OCI-LY1 (cell line): Measurements from ENCODE around the gene RBM20.

Experiments
- H2AFZ ChIP-seq: fragments of 200-600 bp; sonication (generic), shearing (Covaris generic); 2 replicates; pipeline ENCODE4 v1.6.0; 2014; ENCODE audit warnings: antibody characterized with exemption, mild to moderate bottlenecking, low read length
- H3F3A ChIP-seq: fragments of 200-600 bp; sonication (generic), shearing (Covaris generic); 2 replicates; pipeline ENCODE4 v1.6.0; 2014; ENCODE audit warnings: mild to moderate bottlenecking, antibody characterized with exemption, low read length, moderate library complexity; ENCODE audit not compliant: insufficient read depth
- H3K27ac ChIP-seq: fragments of 200-600 bp; sonication (generic); 2 replicates; pipeline ENCODE4 v1.5.1; 2014; ENCODE audit warnings: low read length, mixed run types, mild to moderate bottlenecking, low read depth; ENCODE audit not compliant: poor library complexity, severe bottlenecking
- H3K27me3 ChIP-seq: fragments of 200-600 bp; sonication (generic); 2 replicates; pipeline ENCODE4 v1.6.0; 2014; ENCODE audit warnings: antibody characterized with exemption, mild to moderate bottlenecking, low read length, moderate library complexity; ENCODE audit not compliant: insufficient read depth
- H3K36me3 ChIP-seq: fragments of 200-600 bp; sonication (generic); 2 replicates; pipeline ENCODE4 v1.6.1; 2014; ENCODE audit warnings: mild to moderate bottlenecking, antibody characterized with exemption, low read length, moderate library complexity, mixed read lengths; ENCODE audit not compliant: insufficient read depth
- H3K4me1 ChIP-seq: fragments of 200-600 bp; sonication (generic); 2 replicates; pipeline ENCODE4 v1.5.1; 2014; ENCODE audit warnings: mild to moderate bottlenecking, low read length, moderate library complexity; ENCODE audit not compliant: insufficient read depth, severe bottlenecking
- H3K4me2 ChIP-seq: fragments of 200-600 bp; sonication (generic), shearing (Covaris generic); 2 replicates; pipeline ENCODE4 v1.6.1; 2014; ENCODE audit warnings: low read length
- H3K4me3 ChIP-seq: fragments of 200-600 bp; sonication (generic); 2 replicates; pipeline ENCODE4 v1.5.1; 2014; ENCODE audit warnings: low read length, low read depth, mild to moderate bottlenecking, mixed read lengths; ENCODE audit not compliant: poor library complexity, severe bottlenecking
- H3K79me2 ChIP-seq: fragments of 200-600 bp; shearing (Covaris generic); 2 replicates; pipeline ENCODE4 v1.6.1; 2016; ENCODE audit warnings: mixed run types, low read length, mixed read lengths; ENCODE audit not compliant: insufficient read depth
- H3K9ac ChIP-seq: fragments of 200-600 bp; sonication (generic), shearing (Covaris generic); 2 replicates; pipeline ENCODE4 v1.6.1; 2014; ENCODE audit warnings: mild to moderate bottlenecking, low read length, mixed read lengths
- H3K9me2 ChIP-seq: fragments of 200-600 bp; sonication (generic), shearing (Covaris generic); 2 replicates; pipeline ENCODE4 v1.6.1; 2014; ENCODE audit warnings: low read depth, mild to moderate bottlenecking, low read length, mixed read lengths
- H3K9me3 ChIP-seq: fragments of 200-600 bp; shearing (Covaris generic); 2 replicates; pipeline ENCODE4 v1.6.1; 2014; ENCODE audit warnings: low read length, mixed read lengths
- H4K20me1 ChIP-seq: fragments of 200-600 bp; sonication (generic), shearing (Covaris generic); 2 replicates; pipeline ENCODE4 v1.6.0; 2016; ENCODE audit warnings: mild to moderate bottlenecking, low read length; ENCODE audit not compliant: insufficient read depth
- CTCF ChIP-seq: fragments of 200-600 bp; sonication (generic), shearing (Covaris generic); IDR thresholded peaks from 2 replicates; pipeline ENCODE4 v1.5.1; 2017; ENCODE audit warnings: mild to moderate bottlenecking, antibody characterized with exemption, low read length, moderate library complexity, mixed read lengths
- EZH2 ChIP-seq: fragments of 200-600 bp; sonication (generic), shearing (Covaris generic); IDR thresholded peaks from 2 replicates; pipeline ENCODE4 v1.8.0; 2017; ENCODE audit warnings: borderline replicate concordance, mixed run types, mild to moderate bottlenecking, antibody characterized with exemption, low read length, moderate library complexity, mixed read lengths

The RBM20 gene

GRCh38 chr10:110649347-110650264 lies 5.5 kb downstream of the RBM20 start:
- H3K27ac ChIP-seq: peak overlapping the region; percentile 98
- TF ChIP-seq EZH2 (no peak), CTCF (no peak)
- H3K9ac ChIP-seq: peak overlapping the region; percentile 66
- H3F3A ChIP-seq: peaks cover 7% of the 10 kb centered on the region; the same call in 1 of the 2 replicates
- no peaks in the 10 kb centered on the region for H4K20me1 ChIP-seq
- no peaks in the 10 kb centered on the region for H3K9me2 ChIP-seq
- H3K79me2 ChIP-seq: 0 out of 2 replicates have a peak, but pooled peaks cover 3% of the 10 kb centered on the region
- H3K9me3 ChIP-seq: no peaks in the 10 kb centered on the region
- peak overlapping the region; percentile 64 for H3K4me2 ChIP-seq
- H3K4me3 ChIP-seq: peak overlapping the region; percentile 34
- H3K27me3 ChIP-seq: no peaks in the 10 kb centered on the region
- H3K36me3 ChIP-seq: no peaks in the 10 kb centered on the region
- peaks cover 92% of the 10 kb centered on the region for H3K4me1 ChIP-seq
- no peak overlapping the region for H2AFZ ChIP-seq

GRCh38 chr10:110650265-110650668 lies 6.1 kb downstream of the RBM20 start:
- Histone ChIP-seq H3K9me3 (no peaks in the 10 kb centered on the region), H3K4me2 (peak overlapping the region; percentile 64), H2AFZ (no peak overlapping the region), H4K20me1 (no peaks in the 10 kb centered on the region), H3K9ac (peak overlapping the region; percentile 67), H3K9me2 (no peaks in the 10 kb centered on the region), H3K27ac (peak overlapping the region; percentile 98), H3K36me3 (no peaks in the 10 kb centered on the region), H3K4me3 (peak overlapping the region; percentile 34), H3F3A (peaks cover 7% of the 10 kb centered on the region; the same call in 1 of the 2 replicates), H3K4me1 (peaks cover 94% of the 10 kb centered on the region), H3K79me2 (0 out of 2 replicates have a peak, but pooled peaks cover 3% of the 10 kb centered on the region), H3K27me3 (no peaks in the 10 kb centered on the region)
- TF ChIP-seq EZH2: no peak
- no peak for TF ChIP-seq CTCF

GRCh38 chr10:110651044-110651958 lies 7.2 kb downstream of the RBM20 start:
- peak overlapping the region; percentile 67 for H3K9ac ChIP-seq
- H3F3A ChIP-seq: peaks cover 7% of the 10 kb centered on the region; the same call in 1 of the 2 replicates
- H3K4me3 ChIP-seq: peak overlapping the region; percentile 34
- peak overlapping the region; percentile 64 for H3K4me2 ChIP-seq
- no peaks in the 10 kb centered on the region for H3K79me2 ChIP-seq
- H3K4me1 ChIP-seq: peaks cover 95% of the 10 kb centered on the region
- H4K20me1 ChIP-seq: no peaks in the 10 kb centered on the region
- no peak overlapping the region for H2AFZ ChIP-seq
- no peaks in the 10 kb centered on the region for H3K27me3 ChIP-seq
- H3K9me3 ChIP-seq: no peaks in the 10 kb centered on the region
- peak overlapping the region; percentile 98 for H3K27ac ChIP-seq
- no peaks in the 10 kb centered on the region for H3K36me3 ChIP-seq
- H3K9me2 ChIP-seq: no peaks in the 10 kb centered on the region
- TF ChIP-seq CTCF (no peak), EZH2 (no peak)
